A673 (cell line): Measurements from ENCODE around the gene NCBP2.

Experiments used
- CTCF ChIP-seq: fragments of 300-800, 200-600 bp; sonication (generic); conservative IDR thresholded peaks from 2 replicates; pipeline ENCODE4 v1.5.1; 2017; ENCODE audit warnings: low read depth, mild to moderate bottlenecking, antibody characterized with exemption, low read length, moderate library complexity, mixed read lengths
- EZH2 ChIP-seq: fragments of 200-600 bp; sonication (generic); IDR thresholded peaks from 2 replicates; pipeline ENCODE4 v1.6.1; 2017; ENCODE audit warnings: borderline replicate concordance, low read depth, mild to moderate bottlenecking, mixed read lengths, antibody characterized with exemption, low read length; ENCODE audit not compliant: poor library complexity, severe bottlenecking

DNA sequence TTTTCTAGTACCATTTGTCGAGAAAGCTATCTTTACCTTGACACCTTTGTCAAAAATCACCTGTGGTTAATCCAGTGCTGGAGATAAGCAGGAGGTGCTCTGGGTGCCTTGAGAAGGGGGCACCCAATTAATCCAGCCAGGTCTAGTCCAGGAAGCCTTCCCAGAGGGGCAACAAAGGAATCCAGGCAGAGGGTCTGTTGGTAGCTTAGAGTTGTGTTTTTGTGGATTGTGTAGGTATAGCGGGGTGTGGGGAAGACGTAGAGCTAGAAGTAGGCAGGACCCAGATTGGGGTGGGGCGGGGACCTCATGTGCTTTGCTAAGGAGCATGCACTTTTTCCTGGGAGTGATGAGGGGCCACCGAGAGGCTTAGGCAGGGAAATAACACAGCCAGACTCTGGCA, 32.3 kb upstream of the NCBP2 start:
- TF ChIP-seq EZH2, result no peak
- no peak for TF ChIP-seq CTCF
